Measurements from ENCODE around the gene EPB41. TPM values are rescaled to one million over a fixed set of nuclear protein-coding genes. Genes with fewer than 3 reads are reported as not detected.
"Not testable (repeated sequence)": the region's sequence is repeated elsewhere in the genome, so short reads cannot be mapped to it uniquely, and the experiment has no call there.

Gene EPB41
- polyA plus RNA-seq, 1 donor: 6.1 TPM

DNA sequence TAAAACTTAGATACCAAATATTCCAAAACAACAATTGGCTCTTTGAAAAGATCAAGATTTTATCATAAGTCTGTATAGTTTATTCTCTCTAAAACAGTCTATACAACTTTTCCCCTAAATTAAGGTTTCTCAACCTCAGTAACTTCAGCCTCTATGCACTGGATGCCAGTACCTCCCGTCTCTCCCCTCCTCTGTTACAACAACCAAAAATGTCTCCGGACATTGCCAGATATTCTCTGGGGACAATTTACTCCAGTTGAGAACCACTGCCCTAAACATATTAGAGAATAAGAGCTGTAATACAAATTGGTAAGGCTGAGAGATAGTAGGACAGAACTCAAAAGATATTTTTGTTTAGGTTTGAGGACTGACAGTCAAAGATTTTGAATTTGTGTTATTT, 137.7 kb downstream of the EPB41 start:
- DNase-seq (ENCODE audit: low read depth): no peak

GRCh38 chr1:29052941-29053340, 138.6 kb downstream of the EPB41 start:
- no peak for DNase-seq (ENCODE audit: low read depth)

GRCh38 chr1:29055160-29055559, 140.8 kb downstream of the EPB41 start:
- DNase-seq (ENCODE audit: low read depth): no peak

DNA sequence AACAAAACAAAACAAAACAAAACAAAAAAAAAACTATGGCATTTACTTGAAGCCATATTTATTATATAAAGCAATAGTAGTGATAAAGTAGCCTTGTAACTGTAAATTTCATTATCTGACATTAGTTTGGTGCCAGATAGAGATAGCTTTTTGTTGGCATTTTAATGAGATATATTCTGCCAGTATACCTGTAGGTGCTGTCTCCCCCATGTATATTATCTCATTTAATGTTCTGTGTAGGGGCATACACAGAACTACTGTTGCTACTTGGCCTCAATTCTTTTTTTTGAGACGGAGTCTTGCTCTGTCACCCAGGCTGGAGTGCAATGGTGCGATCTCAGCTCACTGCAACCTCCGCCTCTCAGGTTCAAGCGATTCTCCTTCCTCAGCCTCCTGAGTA, 141.9 kb downstream of the EPB41 start:
- DNase-seq (ENCODE audit: low read depth): no peak

DNA sequence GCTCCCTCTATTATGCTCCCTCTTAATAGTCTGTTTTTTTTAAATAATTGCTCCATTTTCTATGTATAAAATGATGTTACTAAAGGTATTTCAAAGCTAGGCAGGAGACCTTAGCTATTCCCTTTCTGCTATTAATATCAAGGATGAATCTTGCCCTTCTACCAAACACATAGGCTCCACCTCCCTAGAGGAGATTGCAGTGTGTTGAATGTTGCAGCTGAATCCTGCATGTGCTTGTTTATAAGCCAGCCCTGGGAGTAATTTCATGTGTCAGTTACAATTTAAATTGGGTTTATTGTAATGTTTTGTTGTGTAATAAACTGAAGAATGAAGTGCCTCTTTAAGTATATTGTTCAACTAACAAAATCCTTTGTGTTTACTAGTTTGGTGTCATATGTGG, 143.3 kb downstream of the EPB41 start:
- no peak for DNase-seq (ENCODE audit: low read depth)

- DNase-seq (ENCODE audit: low read depth): no peak
These were observed 148.0 kb downstream of the EPB41 start for GRCh38 chr1:29062157-29062942.

DNA sequence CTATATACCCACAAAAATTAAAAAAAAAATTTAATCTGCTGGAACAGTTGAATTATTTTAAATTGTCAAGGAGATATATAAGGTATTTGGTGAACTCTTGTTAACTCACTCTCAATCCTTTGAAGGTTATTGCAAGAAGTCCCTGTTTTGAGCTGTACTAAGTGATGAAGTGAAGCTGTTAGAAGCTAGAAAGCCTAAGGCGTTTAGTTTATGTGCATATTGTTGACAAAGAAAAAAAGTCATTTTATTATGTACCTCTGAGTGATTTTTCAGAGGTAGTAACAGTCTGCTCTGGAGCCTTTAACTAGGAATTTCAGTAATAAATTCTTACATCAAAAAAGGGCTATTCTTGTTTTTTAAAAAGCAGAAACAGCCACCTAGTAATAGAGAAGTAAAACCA, 149.7 kb downstream of the EPB41 start:
- no peak for DNase-seq (ENCODE audit: low read depth)

DNA sequence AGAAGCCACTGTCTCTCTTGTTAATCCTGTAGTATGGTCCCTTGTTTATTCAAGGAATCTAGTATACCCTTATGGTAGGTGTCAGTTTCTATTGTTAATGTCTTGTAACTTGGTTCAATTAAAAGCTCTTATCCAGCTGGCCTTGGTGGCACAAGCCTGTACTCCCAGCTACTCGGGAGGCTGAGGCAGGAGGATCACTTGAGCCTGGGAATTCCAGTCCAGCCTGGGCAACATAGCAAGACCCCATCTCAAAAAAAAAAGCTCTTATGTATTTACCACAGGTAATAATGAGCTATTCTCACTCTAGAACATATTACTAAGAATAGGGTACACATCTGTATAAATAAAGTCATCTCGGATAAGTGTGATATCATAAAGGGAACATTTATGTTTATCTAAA, 162.8 kb downstream of the EPB41 start:
- no peak for DNase-seq (ENCODE audit: low read depth)

- not testable (repeated sequence) for DNase-seq (ENCODE audit: low read depth)
These were observed 165.7 kb downstream of the EPB41 start for GRCh38 chr1:29079916-29080629.

DNA sequence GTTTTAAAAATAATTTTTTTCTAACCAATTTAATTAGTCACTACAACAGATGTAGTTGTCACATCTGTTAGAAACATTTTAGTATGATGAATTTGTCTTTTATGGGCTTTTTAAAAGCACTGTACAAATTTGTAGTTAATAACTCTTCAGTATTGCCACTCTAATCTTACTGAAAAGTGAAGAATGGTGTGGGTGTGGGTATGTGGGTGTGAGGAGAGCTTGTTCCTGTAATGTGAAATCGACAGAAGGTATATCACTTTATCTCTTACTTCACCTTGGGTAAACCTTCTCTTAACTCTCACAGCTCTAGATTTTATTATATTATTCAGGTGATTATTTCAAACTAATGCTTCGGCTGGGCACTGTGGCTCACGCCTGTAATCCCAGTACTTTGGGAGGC, 166.8 kb downstream of the EPB41 start:
- DNase-seq (ENCODE audit: low read depth): no peak

DNA sequence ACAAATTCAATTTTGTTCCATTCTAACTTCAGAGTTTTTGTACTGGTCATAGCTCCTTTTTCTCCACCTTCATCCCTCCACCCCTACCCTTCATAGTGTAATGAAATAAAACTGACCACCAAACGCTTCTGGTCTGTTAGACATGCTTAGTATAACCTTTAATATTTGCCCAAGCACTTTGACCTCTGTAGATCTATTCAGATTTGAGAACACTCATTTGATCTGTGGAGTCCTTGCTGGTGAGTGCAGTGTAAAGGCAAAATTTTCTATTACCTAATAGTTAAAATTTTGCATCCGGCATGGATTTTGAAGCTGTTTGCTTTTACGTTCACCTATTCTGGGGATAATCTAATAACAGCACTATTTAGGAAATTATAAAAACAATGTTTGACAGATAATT, 168.2 kb downstream of the EPB41 start:
- no peak for DNase-seq (ENCODE audit: low read depth)

DNA sequence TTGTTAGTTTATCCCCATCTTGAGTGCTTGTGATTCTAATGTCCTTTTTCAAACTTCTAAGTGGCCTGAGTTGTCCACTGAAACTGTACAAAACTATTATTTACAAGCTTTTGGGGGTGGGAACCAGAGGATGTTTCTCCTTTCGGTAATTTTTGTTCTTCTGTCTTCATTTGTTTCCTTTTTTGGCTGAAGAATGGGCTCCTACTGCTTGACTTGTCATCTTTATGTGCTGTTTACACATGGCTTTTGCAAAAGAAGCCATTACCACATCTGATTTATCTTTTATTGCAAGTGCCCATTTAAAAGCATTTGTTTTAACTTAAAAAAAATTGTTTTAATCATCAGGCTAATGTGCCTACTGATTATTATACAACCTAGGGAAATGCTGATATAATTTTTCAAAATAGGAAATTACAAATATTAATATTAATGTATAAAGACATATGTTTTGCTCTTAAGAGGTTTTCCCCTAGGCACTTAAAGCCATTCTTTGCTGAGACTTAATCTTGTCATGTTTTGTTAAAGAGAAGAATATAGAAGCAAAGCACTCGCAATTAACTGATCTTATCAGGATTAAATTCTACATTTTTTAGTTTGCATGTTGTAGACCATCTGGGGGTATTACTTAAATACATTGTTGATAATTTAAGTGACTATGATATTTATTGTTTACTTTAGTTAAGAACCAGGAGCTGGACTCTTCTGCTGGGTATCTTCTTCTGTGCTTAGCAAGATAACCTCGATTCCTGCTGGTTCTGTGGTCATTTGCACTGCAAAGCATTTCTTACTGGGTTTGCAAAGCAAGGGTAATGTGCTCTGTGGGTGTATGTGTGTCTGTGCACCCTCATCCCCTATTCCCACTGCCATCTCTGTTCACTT, 169.2 kb downstream of the EPB41 start:
- DNase-seq (ENCODE audit: low read depth): no peak

DNA sequence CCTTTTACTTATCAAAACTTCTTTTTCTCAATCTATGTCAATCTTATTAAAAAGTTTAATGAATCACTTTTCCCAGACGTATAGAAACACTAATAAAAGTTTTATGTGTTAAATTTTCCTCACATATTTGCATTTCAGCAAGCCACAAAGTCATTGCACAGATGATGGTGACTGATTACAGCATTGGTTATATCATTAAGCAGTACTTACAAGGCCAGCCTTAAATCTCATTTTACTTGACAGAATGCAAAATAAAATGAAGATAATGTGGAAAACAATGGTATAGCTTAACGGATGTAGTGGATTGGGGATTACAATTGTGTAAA, 169.8 kb downstream of the EPB41 start:
- no peak for DNase-seq (ENCODE audit: low read depth)

GRCh38 chr1:29090937-29091618, 176.7 kb downstream of the EPB41 start:
- no peak for DNase-seq (ENCODE audit: low read depth)

- not testable (repeated sequence) for DNase-seq (ENCODE audit: low read depth)
These were observed 178.3 kb downstream of the EPB41 start for GRCh38 chr1:29092704-29093103.

DNA sequence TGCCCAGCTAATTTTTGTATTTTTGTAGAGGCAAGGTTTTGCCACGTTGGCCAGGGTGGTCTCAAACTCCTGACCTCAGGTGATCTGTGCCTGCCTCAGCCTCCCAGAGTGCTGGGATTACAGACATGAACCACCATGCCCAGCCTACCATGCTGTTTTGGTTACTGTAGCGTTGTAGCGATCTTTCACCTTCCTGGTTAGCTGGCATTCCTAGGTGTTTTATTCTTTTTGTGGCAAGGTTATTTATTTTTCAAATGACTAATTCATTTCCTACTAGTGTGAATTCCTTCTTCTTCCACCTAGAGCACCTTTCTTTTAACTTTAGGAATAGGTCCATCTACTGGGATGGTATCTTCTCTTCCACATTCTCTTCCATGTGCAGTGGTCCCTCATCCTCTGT, 180.1 kb downstream of the EPB41 start:
- no peak for DNase-seq (ENCODE audit: low read depth)

DNA sequence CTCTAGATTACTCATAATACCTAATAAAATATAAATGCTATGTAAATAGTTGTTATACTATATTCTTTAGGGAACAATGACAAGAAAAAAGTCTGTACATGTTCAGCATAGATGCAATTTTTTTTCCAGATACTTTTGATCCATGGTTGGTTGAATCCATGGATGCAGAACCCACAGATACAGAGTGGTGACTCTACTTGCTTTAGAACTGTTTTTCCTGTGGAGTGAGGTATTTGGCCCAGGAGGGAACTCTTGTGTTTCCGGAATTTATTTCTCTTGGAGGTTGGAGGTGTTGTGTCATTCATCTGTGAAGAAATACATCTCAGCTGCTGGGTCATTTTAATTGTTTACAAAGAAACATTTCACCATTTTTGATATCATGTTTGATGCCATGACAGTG, 180.6 kb downstream of the EPB41 start:
- DNase-seq (ENCODE audit: low read depth): no peak

- no peak for DNase-seq (ENCODE audit: low read depth)
These were observed 182.0 kb downstream of the EPB41 start for GRCh38 chr1:29096231-29096886.

DNA sequence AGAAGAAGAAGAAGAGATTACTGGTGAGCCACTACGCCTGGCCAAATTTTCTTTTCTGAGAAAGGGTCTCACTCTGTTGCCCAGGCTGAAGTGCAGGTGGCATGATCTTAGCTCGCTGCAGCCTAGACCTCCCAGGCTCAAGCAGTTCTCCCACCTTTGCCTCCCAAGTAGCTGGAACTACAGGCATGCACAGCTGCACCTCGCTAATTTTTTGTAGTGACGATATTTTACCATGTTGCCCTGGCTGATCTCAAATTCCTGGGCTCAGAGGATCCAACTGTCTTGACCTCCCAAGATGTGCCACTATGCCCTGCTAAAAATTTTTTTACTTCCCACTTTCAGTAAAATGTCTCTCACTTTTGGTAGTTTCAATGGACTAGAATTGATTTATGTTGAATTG, 184.9 kb downstream of the EPB41 start:
- DNase-seq (ENCODE audit: low read depth): no peak

DNA sequence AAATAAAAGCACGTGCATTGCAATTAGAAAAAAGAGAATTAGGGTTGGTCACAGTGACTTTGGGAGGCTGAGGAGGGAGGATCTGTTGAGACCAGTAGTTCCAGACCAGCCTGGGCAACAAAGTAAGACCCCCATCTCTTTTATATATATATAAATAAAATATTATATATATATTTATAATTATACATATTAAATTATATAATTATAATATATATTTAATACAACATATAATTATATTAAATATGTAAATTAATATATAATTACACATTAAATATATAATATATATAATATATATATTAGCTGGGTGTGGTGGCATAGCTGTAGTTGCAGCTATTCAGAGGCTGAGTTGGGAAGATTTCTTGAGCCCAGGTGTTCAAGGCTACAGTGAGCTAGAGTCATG, 186.1 kb downstream of the EPB41 start:
- no peak for DNase-seq (ENCODE audit: low read depth)

DNA sequence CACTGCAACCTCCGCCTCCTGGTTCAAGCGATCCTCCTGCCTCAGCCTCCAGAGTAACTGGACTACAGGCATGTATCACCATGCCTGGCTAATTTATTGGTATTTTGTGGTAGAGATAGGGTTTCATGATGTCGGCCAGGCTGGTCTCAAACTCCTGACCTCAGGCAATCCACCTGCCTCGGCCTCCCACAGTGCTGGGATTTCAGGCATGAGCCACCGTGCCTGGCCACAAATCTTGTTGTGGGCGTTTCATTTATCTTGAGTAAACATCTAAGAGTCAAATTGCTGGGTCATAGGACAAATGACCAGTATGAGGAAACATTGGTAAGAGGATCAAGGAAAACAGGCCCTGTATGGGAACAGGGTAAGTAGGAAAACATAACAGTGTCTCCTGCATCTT, 191.5 kb downstream of the EPB41 start:
- no peak for DNase-seq (ENCODE audit: low read depth)
